GM19324 (cell line): Measurements from ENCODE around the gene NT5E.

ENCODE experiments used
- ATAC-seq: cut with Tn5 transposase; IDR thresholded peaks from one replicate; pipeline ENCODE4 v1.9.1; 2021; ENCODE audit warnings: mild to moderate bottlenecking, moderate library complexity; ENCODE audit not compliant: unreplicated experiment, low FRiP score

Gene NT5E

GRCh38 chr6:85421181-85421580 lies 28.7 kb upstream of the NT5E start:
- no peak for ATAC-seq

DNA sequence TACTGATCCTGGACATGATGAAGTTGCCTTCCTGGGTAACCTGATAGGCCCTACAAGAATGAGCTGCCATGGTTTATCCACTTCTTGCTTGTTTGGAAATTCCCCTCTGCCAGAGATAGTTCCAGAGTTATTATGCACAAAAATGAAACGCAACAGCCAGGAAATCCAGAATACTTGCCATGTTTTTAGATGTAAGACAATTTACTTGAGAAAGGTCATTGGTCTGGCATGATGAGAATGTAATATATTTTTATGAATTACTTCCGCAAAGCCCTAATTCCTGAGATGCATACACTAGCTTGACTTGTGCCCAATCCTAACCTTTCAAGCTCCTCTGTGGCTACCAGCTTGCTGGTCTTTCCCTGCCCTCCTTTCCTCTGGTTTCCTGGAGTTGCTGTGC lies 27.9 kb upstream of the NT5E start:
- ATAC-seq, result no peak

DNA sequence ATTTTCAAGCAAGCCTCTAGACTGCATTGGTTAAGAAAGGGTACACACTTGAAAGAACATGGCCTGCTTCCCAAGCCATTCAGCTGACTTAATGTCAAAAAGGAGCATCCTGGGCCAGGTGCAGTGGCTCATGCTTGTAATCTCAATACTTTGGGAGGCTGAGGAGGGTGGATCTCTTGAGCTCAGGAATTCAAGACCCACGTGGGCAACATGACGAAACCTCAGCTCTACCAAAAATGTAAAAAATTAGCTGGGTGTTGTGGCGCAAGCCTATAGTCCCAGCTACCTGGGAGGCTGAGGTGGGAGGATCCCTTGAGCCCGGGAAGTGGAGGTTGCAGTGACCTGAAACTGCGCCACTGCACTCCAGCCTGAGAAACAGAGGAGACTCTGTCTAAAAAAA lies 26.9 kb upstream of the NT5E start:
- ATAC-seq, result no peak

DNA sequence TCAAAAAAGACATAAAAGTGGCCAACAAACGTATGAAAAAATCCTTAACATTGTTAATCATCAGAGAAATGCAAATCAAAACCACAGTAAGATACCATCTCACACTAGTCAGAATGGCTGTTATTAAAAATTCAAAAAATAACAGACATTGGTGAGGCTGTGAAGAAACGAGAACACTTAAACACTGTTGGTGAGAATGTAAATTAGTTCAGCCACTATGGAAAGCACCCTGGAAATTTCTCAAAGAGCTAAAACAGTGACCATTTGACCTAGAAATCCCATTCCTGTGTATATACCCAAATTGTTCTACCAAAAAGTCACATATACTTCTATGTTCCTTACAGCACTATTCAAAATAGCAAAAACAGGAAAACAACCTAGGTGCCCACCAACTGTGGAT lies 24.9 kb upstream of the NT5E start:
- ATAC-seq, result no peak

- ATAC-seq, result no peak
Observed at GRCh38 chr6:85425997-85426396, 23.9 kb upstream of the NT5E start.

GRCh38 chr6:85428486-85428885 lies 21.4 kb upstream of the NT5E start:
- no peak for ATAC-seq

- no peak for ATAC-seq
Observed at GRCh38 chr6:85429346-85429745, 20.5 kb upstream of the NT5E start.

- no peak for ATAC-seq
Observed at GRCh38 chr6:85431271-85431670, 18.6 kb upstream of the NT5E start.

- no peak for ATAC-seq
Observed at GRCh38 chr6:85432554-85432953, 17.3 kb upstream of the NT5E start.

DNA sequence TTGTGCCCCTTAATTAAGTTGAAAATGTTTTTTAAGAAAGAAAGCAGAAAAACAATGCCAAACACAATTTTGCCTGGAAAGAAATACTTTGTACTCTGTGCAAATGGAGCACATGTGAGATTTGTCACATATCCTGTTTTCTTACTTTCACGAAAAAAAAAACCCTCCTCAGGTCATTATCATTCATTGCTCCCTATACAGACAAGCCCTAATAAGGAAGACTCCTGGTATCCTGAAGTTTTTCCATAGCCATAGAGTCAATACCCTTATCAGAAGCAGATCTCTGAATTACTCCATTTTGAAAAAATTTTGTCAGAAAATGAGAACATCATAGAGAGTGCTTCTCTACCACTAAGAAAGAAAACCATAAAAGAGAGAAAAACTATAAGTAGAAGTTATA lies 14.0 kb upstream of the NT5E start:
- no peak for ATAC-seq

- ATAC-seq, result no peak
Observed at GRCh38 chr6:85436411-85436810, 13.5 kb upstream of the NT5E start.

GRCh38 chr6:85436939-85437495 lies 12.9 kb upstream of the NT5E start:
- ATAC-seq, result no peak

GRCh38 chr6:85443349-85444117 lies 6.3 kb upstream of the NT5E start:
- no peak for ATAC-seq

DNA sequence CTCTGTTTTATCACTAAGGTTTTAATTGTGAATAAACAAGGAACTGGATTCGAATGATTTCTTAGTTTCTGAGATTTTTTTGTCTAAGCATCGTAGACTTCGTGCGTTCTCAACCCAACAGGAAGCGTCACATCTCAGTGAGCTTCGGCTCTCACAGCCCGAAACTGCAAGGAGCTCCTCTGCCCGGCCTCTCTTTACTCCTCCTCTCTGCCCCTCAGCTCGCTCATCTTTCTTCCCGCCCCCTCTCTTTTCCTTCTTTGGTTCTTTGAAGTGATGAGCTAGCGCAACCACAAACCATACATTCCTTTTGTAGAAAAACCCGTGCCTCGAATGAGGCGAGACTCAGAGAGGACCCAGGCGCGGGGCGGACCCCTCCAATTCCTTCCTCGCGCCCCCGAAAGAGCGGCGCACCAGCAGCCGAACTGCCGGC lies 480 bp upstream of the NT5E start:
- peak; percentile 63 for ATAC-seq

DNA sequence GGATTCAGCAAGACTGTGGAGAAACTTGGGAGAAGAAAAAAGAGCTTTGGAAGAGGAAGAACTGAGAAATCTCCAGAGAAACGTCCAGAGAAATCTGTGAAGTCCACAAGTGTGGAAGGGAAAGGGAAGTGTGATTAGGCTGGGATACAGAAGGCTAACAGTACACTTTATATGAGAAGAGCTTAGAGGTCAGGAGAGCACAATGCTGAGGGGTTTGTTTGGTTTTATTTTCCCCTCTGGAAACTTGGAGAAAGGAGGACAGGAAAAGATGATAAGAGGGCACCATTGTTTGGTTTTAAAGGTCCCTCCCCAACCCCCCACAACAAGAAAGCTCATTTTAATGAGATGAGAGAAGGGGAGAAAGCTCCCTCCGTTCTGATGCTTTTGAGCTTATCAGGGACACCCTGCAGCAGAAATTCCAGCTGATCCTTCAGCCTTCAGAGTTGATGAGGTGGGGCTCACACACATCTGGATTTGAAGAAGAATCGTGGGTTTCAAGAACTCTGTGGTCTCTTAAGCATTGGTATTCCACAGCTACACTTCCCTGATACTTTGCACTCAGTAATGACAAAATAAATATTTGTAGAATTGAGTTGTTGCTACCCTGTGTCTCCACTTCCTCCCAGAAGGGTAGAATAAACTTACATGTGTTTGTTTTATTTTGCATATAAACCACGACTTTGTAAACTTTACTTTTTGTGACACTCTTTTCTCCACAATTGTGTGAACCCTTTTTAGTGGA lies 1.9 kb downstream of the NT5E start:
- no peak for ATAC-seq

DNA sequence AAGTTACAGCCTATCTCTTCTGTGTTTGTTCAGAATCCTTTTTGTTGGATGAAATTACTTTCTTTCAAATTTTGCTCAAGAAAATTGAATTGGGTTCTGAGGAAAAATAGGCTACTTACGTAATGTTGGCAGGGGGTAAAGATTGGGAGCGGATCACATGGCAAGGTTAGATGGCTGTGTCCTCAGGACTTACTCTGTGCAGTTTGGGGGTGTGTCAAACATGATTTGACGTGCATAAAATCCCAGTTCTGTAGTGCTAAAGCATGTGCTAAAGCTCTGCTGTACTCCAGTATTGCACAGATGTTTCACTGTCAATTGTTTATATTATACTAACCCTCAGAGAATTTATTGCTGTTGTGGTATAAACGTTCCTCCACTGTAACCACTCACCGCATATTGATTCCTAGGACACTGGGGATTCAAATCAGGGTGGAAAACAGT lies 2.6 kb downstream of the NT5E start:
- ATAC-seq, result no peak

DNA sequence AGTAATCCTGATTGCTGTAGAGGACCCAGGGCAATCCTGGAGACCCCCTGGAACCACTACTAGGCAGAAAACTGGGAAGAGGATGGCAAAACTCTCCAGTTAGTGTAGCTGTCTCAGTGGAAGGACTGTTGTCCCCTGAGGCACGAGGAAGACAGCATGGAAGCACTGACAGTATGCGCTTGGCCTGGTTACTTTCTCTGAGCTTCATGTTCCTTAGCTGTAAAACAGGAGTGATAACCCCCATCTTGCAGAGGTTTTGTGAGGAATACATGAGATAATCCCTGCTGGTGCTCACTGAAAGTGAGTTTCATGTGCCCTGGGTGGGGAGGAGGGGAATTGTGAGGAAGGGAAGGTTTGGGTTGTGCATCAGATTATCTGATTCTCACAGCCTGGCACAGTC lies 3.2 kb downstream of the NT5E start:
- no peak for ATAC-seq

DNA sequence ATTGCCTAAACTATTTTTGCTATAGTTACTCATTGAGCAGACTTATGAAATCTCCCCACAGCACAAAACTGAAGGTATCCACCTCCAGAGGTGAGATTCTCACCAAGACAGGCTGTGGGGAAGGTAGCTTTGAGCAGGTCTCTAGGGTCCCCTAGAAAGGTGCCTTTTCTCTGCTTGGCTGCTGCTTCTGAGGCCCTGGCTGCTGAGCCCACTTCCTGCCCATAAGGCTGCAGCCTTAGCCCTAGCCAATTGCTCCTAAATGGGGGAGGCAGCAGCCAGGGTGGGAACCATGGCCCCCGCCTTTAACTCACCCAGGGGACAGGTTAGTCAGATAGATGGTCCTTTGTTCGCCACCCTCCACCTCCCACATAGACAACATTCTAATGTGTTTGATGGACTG lies 3.6 kb downstream of the NT5E start:
- ATAC-seq, result no peak

GRCh38 chr6:85455471-85456026 lies 5.7 kb downstream of the NT5E start:
- ATAC-seq, result no peak

DNA sequence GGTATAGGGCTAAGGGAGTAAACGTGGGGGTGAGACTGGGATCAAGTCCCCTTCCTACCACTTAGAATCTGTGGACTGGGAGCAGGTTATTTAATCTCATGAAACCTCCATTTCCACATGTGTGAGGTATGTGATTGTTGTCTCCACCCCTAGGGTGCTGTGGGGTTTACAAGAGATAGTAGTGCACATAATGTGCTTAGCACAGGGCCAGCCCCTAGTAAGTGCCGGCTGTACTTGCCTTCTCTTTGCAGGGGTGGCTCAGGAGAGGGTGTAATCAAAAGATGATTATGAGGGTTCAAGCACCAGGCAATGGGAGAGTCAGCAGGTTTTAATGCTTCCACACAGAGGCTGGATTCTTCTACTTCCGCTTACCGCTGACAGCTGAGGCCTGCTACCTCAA lies 6.9 kb downstream of the NT5E start:
- ATAC-seq, result no peak

DNA sequence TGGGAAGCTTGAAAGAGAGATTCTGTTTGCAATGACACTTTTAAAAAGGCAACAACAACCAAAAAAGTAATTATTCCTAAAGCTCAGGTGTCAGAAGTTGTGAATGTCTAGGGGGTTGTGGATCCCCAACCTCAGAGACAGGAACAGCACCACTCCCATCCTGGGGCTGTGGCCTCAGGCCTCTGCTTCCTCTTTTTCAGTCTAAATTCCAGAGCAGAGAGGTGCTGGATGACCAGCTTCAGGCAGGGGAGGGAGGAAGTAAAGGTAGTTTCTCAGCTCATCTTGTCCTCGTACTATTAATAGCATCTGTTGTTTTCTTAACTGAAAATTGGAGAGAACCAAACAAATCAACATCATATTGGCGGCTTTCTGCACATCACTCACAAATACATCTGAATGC lies 8.3 kb downstream of the NT5E start:
- no peak for ATAC-seq
